GM23338 (cell line): Measurements from ENCODE around the gene BTRC.

ENCODE experiments used
- CREB1 ChIP-seq: fragments of 250-450 bp; sonication (Bioruptor Pico); IDR thresholded peaks from 2 replicates; pipeline ENCODE4 v1.5.0; 2020; ENCODE audit warnings: low read depth, mild to moderate bottlenecking, moderate library complexity
- EZH2 ChIP-seq: fragments of 200-600 bp; sonication (generic); IDR thresholded peaks from one replicate; pipeline ENCODE4 v1.8.0; 2017; ENCODE audit warnings: antibody characterized with exemption, mild to moderate bottlenecking, low read depth; ENCODE audit not compliant: unreplicated experiment
- EZH2phosphoT487 ChIP-seq: fragments of 200-600 bp; sonication (generic); IDR thresholded peaks from one replicate; pipeline ENCODE4 v1.8.1; 2018; ENCODE audit warnings: antibody characterized with exemption; ENCODE audit not compliant: unreplicated experiment
- TF ChIP-seq, protein P1 (sequence below), 2 experiments: fragments of 200-600 bp in 1 of 2; sonication (generic) in 1 of 2; conservative IDR thresholded peaks; 2 replicates each; pipeline versions ENCODE4 v1.5.1 to v1.6.1; 2016 to 2017; ENCODE audit warnings: antibody characterized with exemption in 2 of 2, low read depth in 2 of 2, mild to moderate bottlenecking in 2 of 2, moderate library complexity in 1 of 2

DNA sequence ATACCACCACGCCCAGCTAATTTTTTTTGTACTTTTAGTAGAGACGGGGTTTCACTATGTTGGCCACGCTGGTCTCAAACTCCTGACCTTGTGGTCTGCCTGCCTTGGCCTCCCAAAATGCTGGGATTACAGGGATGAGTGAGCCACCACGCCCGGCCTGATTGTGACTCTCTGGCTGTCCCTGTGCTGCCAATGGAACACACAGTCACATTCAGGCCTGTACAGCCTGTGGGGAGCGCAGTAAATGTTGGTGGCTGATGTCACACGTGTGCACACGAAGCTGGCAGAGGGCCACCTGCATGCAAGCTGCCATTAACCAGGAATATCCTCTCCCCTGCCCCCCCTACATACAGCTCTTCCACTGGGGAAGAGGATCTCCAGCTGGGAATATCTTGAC is 212.0 kb downstream of the BTRC start:
- TF ChIP-seq, protein P1, sequence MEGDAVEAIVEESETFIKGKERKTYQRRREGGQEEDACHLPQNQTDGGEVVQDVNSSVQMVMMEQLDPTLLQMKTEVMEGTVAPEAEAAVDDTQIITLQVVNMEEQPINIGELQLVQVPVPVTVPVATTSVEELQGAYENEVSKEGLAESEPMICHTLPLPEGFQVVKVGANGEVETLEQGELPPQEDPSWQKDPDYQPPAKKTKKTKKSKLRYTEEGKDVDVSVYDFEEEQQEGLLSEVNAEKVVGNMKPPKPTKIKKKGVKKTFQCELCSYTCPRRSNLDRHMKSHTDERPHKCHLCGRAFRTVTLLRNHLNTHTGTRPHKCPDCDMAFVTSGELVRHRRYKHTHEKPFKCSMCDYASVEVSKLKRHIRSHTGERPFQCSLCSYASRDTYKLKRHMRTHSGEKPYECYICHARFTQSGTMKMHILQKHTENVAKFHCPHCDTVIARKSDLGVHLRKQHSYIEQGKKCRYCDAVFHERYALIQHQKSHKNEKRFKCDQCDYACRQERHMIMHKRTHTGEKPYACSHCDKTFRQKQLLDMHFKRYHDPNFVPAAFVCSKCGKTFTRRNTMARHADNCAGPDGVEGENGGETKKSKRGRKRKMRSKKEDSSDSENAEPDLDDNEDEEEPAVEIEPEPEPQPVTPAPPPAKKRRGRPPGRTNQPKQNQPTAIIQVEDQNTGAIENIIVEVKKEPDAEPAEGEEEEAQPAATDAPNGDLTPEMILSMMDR (conservative IDR thresholded peaks at IDR 0.05; ENCODE audit: low read depth in 2 of 2) = no peak
- TF ChIP-seq EZH2 (no peak), CREB1 (CRISPR knock-in tag) (no peak), EZH2phosphoT487 (no peak)
